Astrocyte of the spinal cord (primary cell): ENCODE measurements around the gene KLRC3.
"Not testable (repeated sequence)": the region's sequence is repeated elsewhere in the genome, so short reads cannot be mapped to it uniquely, and the experiment has no call there.

Experiments
- DNase-seq: peaks from one replicate; pipeline ENCODE4 v3.0.0; 2011; ENCODE audit warnings: low read depth, low spot score
- H3K4me3 ChIP-seq: 2 replicates; pipeline ENCODE4 v1.5.1; 2011; ENCODE audit warnings: low read depth, mild to moderate bottlenecking, low read length, moderate library complexity
- in situ Hi-C: cut with HindIII; loops from 2 replicates; pipeline ENCODE4 v1.10.0; 2017; ENCODE audit warnings: low sequenced_read_pairs
- TF ChIP-seq, protein P1 (sequence below): IDR thresholded peaks from 2 replicates; pipeline ENCODE4 v1.5.1; 2012; ENCODE audit warnings: low read depth, mild to moderate bottlenecking, low read length, inconsistent platforms

KLRC3 gene

DNA sequence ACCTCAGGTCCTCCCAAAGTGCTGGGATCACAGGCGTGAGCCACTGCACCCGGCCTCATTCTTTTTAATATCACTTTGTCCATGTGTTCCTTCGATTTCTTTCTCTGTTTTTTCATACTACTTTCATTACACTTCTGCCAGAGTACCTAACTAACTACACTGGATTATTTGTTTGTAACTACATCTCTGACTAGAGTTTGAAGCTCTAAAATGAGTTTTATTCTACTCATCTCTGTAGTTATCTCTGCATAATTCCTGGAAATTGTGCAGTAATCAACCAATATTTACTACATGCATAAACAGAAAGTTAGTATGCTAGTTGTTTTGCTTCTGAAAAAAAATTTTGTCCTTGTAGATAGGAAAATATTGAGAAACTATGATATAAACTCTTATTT is 45.8 kb downstream of the KLRC3 start:
- no peak for DNase-seq
- TF ChIP-seq, protein P1, sequence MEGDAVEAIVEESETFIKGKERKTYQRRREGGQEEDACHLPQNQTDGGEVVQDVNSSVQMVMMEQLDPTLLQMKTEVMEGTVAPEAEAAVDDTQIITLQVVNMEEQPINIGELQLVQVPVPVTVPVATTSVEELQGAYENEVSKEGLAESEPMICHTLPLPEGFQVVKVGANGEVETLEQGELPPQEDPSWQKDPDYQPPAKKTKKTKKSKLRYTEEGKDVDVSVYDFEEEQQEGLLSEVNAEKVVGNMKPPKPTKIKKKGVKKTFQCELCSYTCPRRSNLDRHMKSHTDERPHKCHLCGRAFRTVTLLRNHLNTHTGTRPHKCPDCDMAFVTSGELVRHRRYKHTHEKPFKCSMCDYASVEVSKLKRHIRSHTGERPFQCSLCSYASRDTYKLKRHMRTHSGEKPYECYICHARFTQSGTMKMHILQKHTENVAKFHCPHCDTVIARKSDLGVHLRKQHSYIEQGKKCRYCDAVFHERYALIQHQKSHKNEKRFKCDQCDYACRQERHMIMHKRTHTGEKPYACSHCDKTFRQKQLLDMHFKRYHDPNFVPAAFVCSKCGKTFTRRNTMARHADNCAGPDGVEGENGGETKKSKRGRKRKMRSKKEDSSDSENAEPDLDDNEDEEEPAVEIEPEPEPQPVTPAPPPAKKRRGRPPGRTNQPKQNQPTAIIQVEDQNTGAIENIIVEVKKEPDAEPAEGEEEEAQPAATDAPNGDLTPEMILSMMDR: no peak
- in situ Hi-C loops: no loop called here
- H3K4me3 ChIP-seq: no peak overlapping the region

DNA sequence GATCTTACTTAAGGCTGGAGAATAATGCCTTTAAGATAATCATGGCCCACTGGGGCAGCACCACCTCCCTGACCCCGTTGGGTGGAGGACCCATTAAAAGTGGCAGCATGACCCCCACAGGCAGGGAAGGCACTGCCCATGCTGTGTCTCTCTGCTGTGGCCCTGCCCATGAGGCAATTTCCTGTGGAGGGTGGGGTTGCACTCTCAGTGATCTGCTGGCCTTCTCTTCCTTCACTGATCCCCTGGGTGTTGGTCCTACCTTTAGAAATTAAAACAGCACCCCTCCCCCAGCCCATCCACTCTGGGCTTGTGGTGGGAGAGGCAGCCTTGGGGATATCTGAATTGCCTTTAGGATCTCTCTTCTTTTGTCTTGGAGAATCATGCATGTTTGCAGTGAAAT is 47.8 kb downstream of the KLRC3 start:
- DNase-seq: no peak
- in situ Hi-C loops: no loop called here
- TF ChIP-seq, protein P1: no peak
- H3K4me3 ChIP-seq: no peak overlapping the region

DNA sequence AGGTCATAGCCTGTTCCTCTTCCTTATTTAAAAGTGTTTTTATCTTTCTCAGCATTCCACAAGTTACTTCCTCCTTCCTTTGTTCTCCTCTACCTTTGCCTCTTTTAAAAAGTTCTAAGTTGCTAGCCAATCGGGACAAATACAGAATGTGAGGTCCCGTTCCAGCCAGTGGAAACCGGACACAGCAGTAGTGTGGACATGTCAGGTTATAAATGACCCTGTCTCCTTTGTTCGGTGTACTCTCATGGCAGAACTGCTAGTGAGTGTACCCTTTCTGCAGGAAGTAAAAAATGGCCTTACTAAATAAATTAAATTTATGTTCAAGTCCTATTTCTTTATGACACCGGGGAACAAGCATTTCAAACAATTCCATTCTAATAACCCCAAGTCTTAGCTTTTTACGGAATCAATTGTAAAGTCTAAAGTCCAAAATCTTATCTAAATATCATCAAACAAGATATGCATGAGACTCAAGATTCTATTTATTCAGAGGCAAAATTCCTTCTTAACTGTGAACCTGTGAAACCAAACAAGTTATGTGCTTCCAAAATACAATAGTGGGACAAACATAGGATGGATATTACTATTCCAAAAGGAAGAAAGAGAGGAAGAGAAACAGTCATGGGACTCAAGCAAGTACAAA is 48.4 kb downstream of the KLRC3 start:
- in situ Hi-C loops, DNase-seq: not testable (repeated sequence)

DNA sequence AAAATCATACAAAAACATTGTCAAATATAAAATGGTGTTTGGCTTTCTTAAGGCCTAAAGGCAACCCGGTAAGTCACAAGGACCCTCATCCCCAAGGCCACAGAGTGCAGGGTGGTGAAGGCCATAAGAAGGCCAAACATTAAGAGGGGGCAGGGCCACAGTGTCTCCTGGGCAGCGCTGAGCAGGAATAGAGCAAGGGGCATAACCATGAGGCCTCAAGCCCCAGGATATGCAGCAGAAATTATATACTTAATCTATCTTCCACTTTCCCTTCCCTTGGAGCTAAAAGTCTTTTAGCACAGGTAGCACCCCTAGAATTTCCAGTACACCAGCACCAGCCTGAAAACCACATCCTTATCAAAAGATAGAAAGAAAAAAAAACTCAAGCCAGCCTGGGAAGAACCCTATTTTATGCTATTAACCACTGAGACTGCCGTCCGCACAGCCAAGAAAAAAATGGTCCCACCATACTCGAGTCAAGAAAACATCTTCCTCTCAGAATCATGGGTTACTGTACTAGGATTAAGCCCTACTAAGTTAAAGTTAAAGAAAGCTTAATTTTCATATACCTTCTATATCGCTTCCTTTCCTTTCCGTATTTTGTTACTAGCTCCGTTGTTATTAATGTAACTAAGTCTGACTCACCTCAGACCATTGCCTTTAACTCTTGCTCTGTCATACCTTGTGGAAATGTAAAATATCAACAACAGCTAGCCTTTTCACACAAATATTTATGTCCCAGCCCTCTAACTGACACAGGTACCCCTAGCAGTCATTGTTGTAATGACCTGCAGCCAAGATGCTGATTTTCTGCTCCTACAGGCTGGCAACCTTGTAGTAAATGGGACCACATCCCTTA is 50.6 kb downstream of the KLRC3 start:
- H3K4me3 ChIP-seq: no peak overlapping the region
- no peak for DNase-seq
- TF ChIP-seq, protein P1: no peak
- in situ Hi-C loops: no loop called here

More for the DNA sequence above, 48.4 kb downstream of the KLRC3 start:
- not testable (repeated sequence) for H3K4me3 ChIP-seq

DNA sequence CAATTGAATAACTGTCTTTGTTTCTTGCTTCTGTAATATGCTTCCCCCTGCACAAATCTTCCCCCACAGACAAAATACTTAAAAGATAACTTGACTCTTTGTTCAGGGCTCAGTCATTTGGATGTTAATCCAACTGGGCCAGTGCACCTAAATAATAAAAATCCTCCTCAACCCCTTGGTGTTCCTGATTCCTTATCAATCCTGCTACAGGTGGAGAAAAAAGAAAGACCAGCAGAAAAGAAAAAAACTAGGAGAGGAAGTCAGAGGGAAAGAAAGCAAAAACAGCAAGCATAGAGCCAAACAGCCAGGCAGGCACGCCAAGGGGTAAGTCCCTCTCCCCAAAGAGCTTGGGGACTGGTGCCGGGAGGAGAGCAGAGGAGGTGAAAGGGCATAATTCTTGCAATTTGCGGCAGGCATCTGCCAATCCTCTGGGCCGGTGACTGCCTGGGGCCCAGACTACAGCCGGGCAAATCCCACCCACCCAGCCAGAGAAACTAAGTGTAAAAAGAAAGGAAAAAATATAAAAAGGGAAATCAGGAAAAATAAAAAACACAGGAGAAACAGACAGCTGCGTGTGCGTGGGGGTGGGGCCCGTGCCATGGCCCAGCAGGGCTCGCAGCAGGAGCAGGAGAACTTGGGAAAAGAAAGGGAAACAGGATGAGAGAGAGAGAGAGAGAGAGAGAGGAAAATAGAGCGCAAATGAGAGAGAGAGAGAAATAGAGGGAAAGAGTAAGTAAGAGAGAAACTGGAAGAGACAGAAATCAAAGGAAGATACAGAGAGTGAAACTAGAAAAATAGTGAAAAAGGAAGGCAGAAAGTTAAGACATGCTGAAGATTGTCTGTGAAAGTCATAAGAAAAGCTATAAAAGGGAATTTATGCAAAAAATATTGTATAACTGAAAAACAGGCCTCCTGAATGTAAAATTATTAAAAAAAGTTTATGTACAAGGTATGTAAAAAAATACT is 51.9 kb downstream of the KLRC3 start:
- TF ChIP-seq, protein P1: no peak
- DNase-seq: no peak
- H3K4me3 ChIP-seq: no peak overlapping the region
- in situ Hi-C loops: no loop called here

DNA sequence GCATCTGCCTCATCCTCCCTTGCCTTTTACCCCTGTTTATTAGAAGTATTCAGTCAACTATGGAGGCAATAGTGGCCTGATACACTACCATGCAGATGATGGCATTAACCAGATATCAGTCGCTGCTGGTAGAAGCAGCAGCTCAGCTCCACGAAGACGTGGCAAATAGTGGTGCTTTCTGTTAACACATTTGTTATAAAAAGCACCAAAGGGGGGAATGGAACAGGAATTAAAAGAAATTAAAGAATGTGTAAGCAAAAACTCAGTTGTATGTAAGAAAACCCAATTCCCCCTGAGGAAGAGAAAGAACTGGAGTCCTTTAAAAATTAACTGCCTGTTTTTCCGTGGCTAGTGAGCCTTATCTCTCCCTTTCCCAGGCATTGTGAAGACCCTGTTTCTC is 52.7 kb downstream of the KLRC3 start:
- H3K4me3 ChIP-seq, DNase-seq, in situ Hi-C loops: not testable (repeated sequence)

DNA sequence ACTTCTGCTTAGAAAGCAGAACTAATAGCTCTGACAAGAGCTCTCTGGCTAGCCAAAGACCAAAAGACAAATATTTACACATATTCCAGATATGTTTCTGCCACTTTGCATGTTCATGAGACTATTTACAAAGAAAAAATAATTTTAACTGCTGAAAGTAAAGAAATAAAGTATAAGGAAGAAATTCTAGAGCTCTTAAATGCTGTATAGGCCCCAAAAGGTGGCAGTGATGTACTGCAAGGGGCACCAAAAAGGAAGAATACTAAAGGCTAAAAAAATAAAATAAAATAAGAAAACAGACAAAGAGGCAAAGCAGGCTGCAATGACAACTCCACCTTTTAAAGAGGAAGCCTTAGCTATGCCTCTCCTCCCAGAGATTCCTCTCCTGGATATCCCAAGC is 53.5 kb downstream of the KLRC3 start:
- TF ChIP-seq, protein P1: peak; percentile 36
- peak; percentile 61 for DNase-seq

More for the DNA sequence above, 53.5 kb downstream of the KLRC3 start:
- in situ Hi-C loops: no loop called here
- H3K4me3 ChIP-seq: no peak overlapping the region
